ENCODE results near the gene GNG5.

DNA sequence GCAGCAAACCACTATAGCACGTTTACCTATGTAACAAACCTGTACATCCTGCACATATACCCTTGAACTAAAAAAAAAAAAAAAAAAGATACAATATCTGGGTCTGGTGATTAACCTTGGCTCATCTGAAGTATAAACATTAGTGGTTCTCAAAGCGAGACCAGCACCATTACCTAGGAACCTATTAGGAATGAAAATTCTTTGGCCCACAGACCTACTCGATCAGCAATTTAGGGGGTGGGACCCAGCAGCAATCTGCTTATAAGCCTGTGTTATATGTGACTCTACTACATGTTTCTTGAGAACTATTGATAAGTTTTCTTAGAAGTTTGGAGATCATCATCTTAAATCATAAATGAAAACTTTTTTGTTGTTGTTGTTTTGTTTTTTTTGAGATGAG is 9.9 kb downstream of the GNG5 start:
- TF ChIP-seq MYC (IDR thresholded peaks at IDR 0.05; ENCODE audit: low read depth, low read length) (no peak), POLR2A (IDR thresholded peaks at IDR 0.05; ENCODE audit: low read depth, low read length) (no peak)
- TF ChIP-seq, protein P1, sequence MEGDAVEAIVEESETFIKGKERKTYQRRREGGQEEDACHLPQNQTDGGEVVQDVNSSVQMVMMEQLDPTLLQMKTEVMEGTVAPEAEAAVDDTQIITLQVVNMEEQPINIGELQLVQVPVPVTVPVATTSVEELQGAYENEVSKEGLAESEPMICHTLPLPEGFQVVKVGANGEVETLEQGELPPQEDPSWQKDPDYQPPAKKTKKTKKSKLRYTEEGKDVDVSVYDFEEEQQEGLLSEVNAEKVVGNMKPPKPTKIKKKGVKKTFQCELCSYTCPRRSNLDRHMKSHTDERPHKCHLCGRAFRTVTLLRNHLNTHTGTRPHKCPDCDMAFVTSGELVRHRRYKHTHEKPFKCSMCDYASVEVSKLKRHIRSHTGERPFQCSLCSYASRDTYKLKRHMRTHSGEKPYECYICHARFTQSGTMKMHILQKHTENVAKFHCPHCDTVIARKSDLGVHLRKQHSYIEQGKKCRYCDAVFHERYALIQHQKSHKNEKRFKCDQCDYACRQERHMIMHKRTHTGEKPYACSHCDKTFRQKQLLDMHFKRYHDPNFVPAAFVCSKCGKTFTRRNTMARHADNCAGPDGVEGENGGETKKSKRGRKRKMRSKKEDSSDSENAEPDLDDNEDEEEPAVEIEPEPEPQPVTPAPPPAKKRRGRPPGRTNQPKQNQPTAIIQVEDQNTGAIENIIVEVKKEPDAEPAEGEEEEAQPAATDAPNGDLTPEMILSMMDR (IDR thresholded peaks at IDR 0.05; ENCODE audit: extremely low read depth in 1 of 2, insufficient read depth in 1 of 2, low read depth in 1 of 2, low read length in 2 of 2): no peak
